Gastroesophageal sphincter (tissue), 4 donors: ENCODE measurements around the gene C10orf105. TPM values are rescaled to one million over a fixed set of nuclear protein-coding genes. Genes with fewer than 3 reads are reported as not detected.

ENCODE experiments used
- ATAC-seq: fragments of 150-250 bp; one replicate; pipeline ENCODE4 v1.9.1; 2016; ENCODE audit warnings: mild to moderate bottlenecking, moderate library complexity
- H3K27ac ChIP-seq, 4 donors: fragments of 200-600 bp; sonication (generic) in 3 of 4; 1 replicate in 3 of 4; 2 replicates in 1 of 4; pipeline ENCODE4 v1.5.1; 2016 to 2019
- H3K27me3 ChIP-seq: fragments of 200-600 bp; sonication (generic); one replicate; pipeline ENCODE4 v1.5.1; 2019
- H3K36me3 ChIP-seq, 2 donors: fragments of 200-600 bp; sonication (generic); one replicate each; pipeline ENCODE4 v1.5.1; 2019; ENCODE audit warnings: control low read depth in 1 of 2
- H3K4me1 ChIP-seq, 3 donors: fragments of 200-600 bp; sonication (generic); 1 replicate in 2 of 3; 2 replicates in 1 of 3; pipeline ENCODE4 v1.5.1; 2016 to 2019; ENCODE audit warnings: control low read depth in 2 of 3
- H3K4me3 ChIP-seq, 2 donors: fragments of 200-600 bp; sonication (generic); one replicate each; pipeline ENCODE4 v1.5.1; 2019; ENCODE audit warnings: mild to moderate bottlenecking in 1 of 2, moderate library complexity in 1 of 2
- H3K9me3 ChIP-seq, 3 donors: fragments of 200-600 bp; sonication (generic); one replicate each; pipeline ENCODE4 v1.5.1; 2017 to 2019; ENCODE audit warnings: control low read depth in 2 of 3
- EP300 ChIP-seq: sonication (generic); formaldehyde crosslinking; IDR thresholded peaks from one replicate; pipeline ENCODE4 v1.6.1; 2017; ENCODE audit warnings: antibody characterized with exemption, mild to moderate bottlenecking
- POLR2A ChIP-seq, 2 donors: fragments of 450-650 bp; IDR thresholded peaks; one replicate each; pipeline ENCODE4 v1.6.1; 2017; ENCODE audit warnings: antibody characterized with exemption in 2 of 2, mild to moderate bottlenecking in 2 of 2, moderate library complexity in 1 of 2
- POLR2AphosphoS5 ChIP-seq: sonication (generic); formaldehyde crosslinking; IDR thresholded peaks from one replicate; pipeline ENCODE4 v1.6.1; 2017; ENCODE audit warnings: antibody characterized with exemption
- WGBS, 2 donors: methylation state at CpG; one replicate each; pipeline ENCODE4 v1.1.5; 2018; ENCODE audit warnings: low coverage in 1 of 2; 5-methylcytosine and 5-hydroxymethylcytosine counted together
- total RNA-seq, 4 donors: library from RNA; depleted of rRNA; stranded (reverse); fragments of >200 nt; gene quantifications; one replicate each; pipeline ENCODE4 v1.1.0, GENCODE V29; 2016
- TF ChIP-seq, protein P1 (sequence below), 4 experiments: fragments of 200-600 bp in 2 of 4; fragments of 450-650 bp in 2 of 4; sonication (generic) in 1 of 4; IDR thresholded peaks; one replicate each; pipeline ENCODE4 v1.5.1; 2017 to 2019; ENCODE audit warnings: antibody characterized with exemption in 4 of 4, mild to moderate bottlenecking in 2 of 4, moderate library complexity in 2 of 4

Gene C10orf105
- total RNA-seq, 4 donors from 2014 or later, result 0.13 TPM; not detected in 3

DNA sequence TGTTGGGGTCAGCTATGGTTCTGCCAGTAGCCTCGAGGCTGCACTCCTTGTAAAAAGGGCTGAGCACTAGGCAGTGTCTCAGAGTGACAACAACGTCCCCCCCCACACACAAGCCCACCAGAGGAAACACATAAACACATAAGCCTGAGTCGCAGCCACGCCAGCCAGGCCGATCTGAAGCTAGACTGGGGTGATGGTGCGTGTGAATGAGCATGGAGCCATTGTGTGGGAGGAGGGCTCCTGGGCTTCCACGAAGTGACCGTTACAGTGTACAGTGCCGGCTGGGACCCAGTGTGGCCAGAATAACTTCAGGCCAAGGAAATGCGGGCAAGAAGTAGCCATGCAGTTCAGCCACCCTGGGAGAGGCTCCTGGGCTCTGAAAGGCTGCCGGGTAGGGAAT is 3.7 kb upstream of the C10orf105 start:
- Histone ChIP-seq H3K9me3 (no peaks in the 10 kb centered on the region), H3K4me3 (no peak overlapping the region), H3K27ac (no peak overlapping the region), H3K27me3 (no peaks in the 10 kb centered on the region), H3K36me3 (no peaks in the 10 kb centered on the region), H3K4me1 (peaks cover 0 to 45% (median 17%) of the 10 kb centered on the region in 3 donors)
- TF ChIP-seq, protein P1, sequence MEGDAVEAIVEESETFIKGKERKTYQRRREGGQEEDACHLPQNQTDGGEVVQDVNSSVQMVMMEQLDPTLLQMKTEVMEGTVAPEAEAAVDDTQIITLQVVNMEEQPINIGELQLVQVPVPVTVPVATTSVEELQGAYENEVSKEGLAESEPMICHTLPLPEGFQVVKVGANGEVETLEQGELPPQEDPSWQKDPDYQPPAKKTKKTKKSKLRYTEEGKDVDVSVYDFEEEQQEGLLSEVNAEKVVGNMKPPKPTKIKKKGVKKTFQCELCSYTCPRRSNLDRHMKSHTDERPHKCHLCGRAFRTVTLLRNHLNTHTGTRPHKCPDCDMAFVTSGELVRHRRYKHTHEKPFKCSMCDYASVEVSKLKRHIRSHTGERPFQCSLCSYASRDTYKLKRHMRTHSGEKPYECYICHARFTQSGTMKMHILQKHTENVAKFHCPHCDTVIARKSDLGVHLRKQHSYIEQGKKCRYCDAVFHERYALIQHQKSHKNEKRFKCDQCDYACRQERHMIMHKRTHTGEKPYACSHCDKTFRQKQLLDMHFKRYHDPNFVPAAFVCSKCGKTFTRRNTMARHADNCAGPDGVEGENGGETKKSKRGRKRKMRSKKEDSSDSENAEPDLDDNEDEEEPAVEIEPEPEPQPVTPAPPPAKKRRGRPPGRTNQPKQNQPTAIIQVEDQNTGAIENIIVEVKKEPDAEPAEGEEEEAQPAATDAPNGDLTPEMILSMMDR (IDR thresholded peaks at IDR 0.05), result no peak
- TF ChIP-seq POLR2A (IDR thresholded peaks at IDR 0.05) (no peak), POLR2AphosphoS5 (no peak)
- 80 to 100% methylated on average over 1 of the region's 11 CpGs for WGBS, 2 donors
- ATAC-seq, result no peak

DNA sequence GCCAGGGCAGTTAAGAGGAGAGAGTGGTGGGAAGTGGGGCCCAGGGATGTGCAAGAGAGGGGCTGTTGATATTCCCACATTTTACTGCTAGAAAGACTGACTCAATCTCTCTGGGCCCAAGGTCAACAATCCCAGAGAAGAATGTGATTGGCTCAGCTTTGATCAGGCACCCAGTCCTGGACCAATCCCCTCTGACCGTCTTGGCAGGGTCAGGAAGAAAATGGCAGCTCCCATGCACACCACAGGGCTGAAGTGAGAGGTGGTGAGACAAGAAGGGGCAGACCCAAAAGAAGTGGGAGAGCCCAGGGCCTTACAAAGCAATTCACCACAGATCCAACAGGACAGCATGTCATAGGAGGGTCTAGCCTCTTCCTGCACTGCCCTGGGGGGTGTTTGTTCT is 3.3 kb upstream of the C10orf105 start:
- peaks cover 0 to 45% (median 19%) of the 10 kb centered on the region in 3 donors for H3K4me1 ChIP-seq
- no peak for ATAC-seq

GRCh38 chr10:71721313-71721712 is 1.7 kb upstream of the C10orf105 start:
- WGBS, 2 donors, result 93 to 97% methylated on average over 5 of the region's 6 CpGs
- no peaks in the 10 kb centered on the region for H3K27me3 ChIP-seq
- no peak overlapping the region for H3K4me3 ChIP-seq
- H3K4me1 ChIP-seq, result peaks cover 0 to 45% (median 25%) of the 10 kb centered on the region in 3 donors
- no peaks in the 10 kb centered on the region for H3K9me3 ChIP-seq
- ATAC-seq, result no peak
- no peaks in the 10 kb centered on the region for H3K36me3 ChIP-seq
- TF ChIP-seq POLR2A (IDR thresholded peaks at IDR 0.05), result no peak
- no peak for TF ChIP-seq EP300
- TF ChIP-seq, protein P1 (IDR thresholded peaks at IDR 0.05), result no peak
- no peak for TF ChIP-seq POLR2AphosphoS5
- H3K27ac ChIP-seq, result no peak overlapping the region

More for the DNA sequence above, 3.3 kb upstream of the C10orf105 start:
- H3K4me3 ChIP-seq, result no peak overlapping the region
- no peaks in the 10 kb centered on the region for H3K9me3 ChIP-seq
- WGBS, 2 donors, result 100% methylated on average over 1 of the region's 1 CpG; no CpG with 5 or more reads in 1 of the 2 donors
- H3K27me3 ChIP-seq, result no peaks in the 10 kb centered on the region
- H3K27ac ChIP-seq, result no peak overlapping the region
- TF ChIP-seq EP300, result no peak
- TF ChIP-seq, protein P1 (IDR thresholded peaks at IDR 0.05), result no peak
- no peaks in the 10 kb centered on the region for H3K36me3 ChIP-seq

- 80% methylated on average over 4 of the region's 4 CpGs; no CpG with 5 or more reads in 1 of the 2 donors for WGBS, 2 donors
- Histone ChIP-seq H3K36me3 (no peaks in the 10 kb centered on the region), H3K4me1 (peaks cover 0 to 46% (median 35%) of the 10 kb centered on the region in 3 donors), H3K27me3 (no peaks in the 10 kb centered on the region), H3K9me3 (no peaks in the 10 kb centered on the region), H3K4me3 (no peak overlapping the region), H3K27ac (no peak overlapping the region)
- TF ChIP-seq, protein P1 (IDR thresholded peaks at IDR 0.05), result no peak
- TF ChIP-seq POLR2AphosphoS5 (no peak), EP300 (no peak), POLR2A (IDR thresholded peaks at IDR 0.05) (no peak)
- no peak for ATAC-seq
Measured at GRCh38 chr10:71720288-71720687, 710 bp upstream of the C10orf105 start.

DNA sequence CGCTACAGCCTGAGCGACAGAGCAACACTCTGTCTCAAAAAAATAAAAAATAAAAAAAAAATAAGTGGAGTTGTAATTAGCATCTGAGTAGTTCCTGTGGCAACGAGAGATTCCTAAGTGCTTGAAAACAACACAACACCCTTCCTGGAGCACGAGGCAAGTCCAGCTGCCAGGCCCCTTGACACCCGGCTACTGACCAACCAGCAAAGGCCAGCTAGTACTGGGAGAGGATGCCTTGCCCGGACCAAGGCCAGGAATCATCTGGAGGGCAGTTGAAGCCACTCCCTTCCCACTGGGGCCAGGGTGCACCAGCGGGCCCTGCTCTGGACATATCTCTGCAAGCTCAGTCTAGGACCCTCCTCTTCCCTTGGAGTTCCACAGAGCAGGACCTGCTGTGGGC is 536 bp downstream of the C10orf105 start:
- H3K9me3 ChIP-seq, result no peaks in the 10 kb centered on the region
- TF ChIP-seq POLR2AphosphoS5, result no peak
- no peak for TF ChIP-seq EP300
- TF ChIP-seq, protein P1 (IDR thresholded peaks at IDR 0.05), result no peak
- no peak for TF ChIP-seq POLR2A (IDR thresholded peaks at IDR 0.05)
- H3K27me3 ChIP-seq, result no peaks in the 10 kb centered on the region
- no peak overlapping the region for H3K4me3 ChIP-seq
- H3K27ac ChIP-seq, result peak overlapping the region in 3 of 4 donors; percentile 43 to 67 (median 52)
- H3K36me3 ChIP-seq, result no peaks in the 10 kb centered on the region
- H3K4me1 ChIP-seq, result peaks cover 0 to 58% (median 47%) of the 10 kb centered on the region in 3 donors
- WGBS, 2 donors, result 44 to 57% methylated on average over 3 to 6 of the region's 7 CpGs
- ATAC-seq, result peak; percentile 70
